Karpas-422 (cell line): ENCODE results near the gene TIAM2. TPM values are rescaled to one million over a fixed set of nuclear protein-coding genes. Genes with fewer than 3 reads are reported as not detected.
A peak's percentile ranks its signal among the peaks of the same experiment; 100 is the strongest.

Source experiments
- DNase-seq: peaks from one replicate; pipeline ENCODE4 v3.0.0-alpha.2; 2015
- H2AFZ ChIP-seq: fragments of 200-600 bp; sonication (generic); 2 replicates; pipeline ENCODE4 v1.6.1; 2014; ENCODE audit warnings: antibody characterized with exemption, low read length, mixed read lengths
- H3K27ac ChIP-seq: fragments of 200-600 bp; sonication (generic); 2 replicates; pipeline ENCODE4 v1.5.1; 2014; ENCODE audit warnings: mild to moderate bottlenecking, low read length, moderate library complexity
- H3K27me3 ChIP-seq: fragments of 200-600 bp; sonication (generic); 2 replicates; pipeline ENCODE4 v1.6.1; 2014; ENCODE audit warnings: low read length, mixed read lengths
- H3K36me3 ChIP-seq: fragments of 200-600 bp; sonication (generic); 2 replicates; pipeline ENCODE4 v1.6.1; 2014; ENCODE audit warnings: low read length, mixed read lengths; ENCODE audit not compliant: insufficient read depth
- H3K4me1 ChIP-seq: fragments of 200-600 bp; sonication (generic); 2 replicates; pipeline ENCODE4 v1.6.1; 2014; ENCODE audit warnings: mild to moderate bottlenecking, low read length, mixed read lengths
- H3K4me2 ChIP-seq: fragments of 200-600 bp; sonication (generic); 2 replicates; pipeline ENCODE4 v1.6.1; 2014; ENCODE audit warnings: low read length, low read depth, mild to moderate bottlenecking; ENCODE audit not compliant: poor library complexity, severe bottlenecking
- H3K4me3 ChIP-seq: fragments of 200-600 bp; sonication (generic); 2 replicates; pipeline ENCODE4 v1.5.1; 2014; ENCODE audit warnings: mild to moderate bottlenecking, antibody characterized with exemption, low read length, mixed read lengths
- H3K79me2 ChIP-seq: fragments of 200-600 bp; sonication (generic); 2 replicates; pipeline ENCODE4 v1.6.1; 2014; ENCODE audit warnings: mild to moderate bottlenecking, low read length, mixed read lengths
- H3K9ac ChIP-seq: fragments of 200-600 bp; sonication (generic); 2 replicates; pipeline ENCODE4 v1.6.0; 2014; ENCODE audit warnings: low read length
- H3K9me2 ChIP-seq: fragments of 200-600 bp; sonication (generic), shearing (Covaris generic); replicated peaks from 2 replicates; pipeline ENCODE4 v1.6.0; 2014; ENCODE audit warnings: mild to moderate bottlenecking, low read length, moderate library complexity; ENCODE audit not compliant: insufficient read depth
- H3K9me3 ChIP-seq: fragments of 300-700, 200-600 bp; sonication (generic); 2 replicates; pipeline ENCODE4 v1.6.1; 2014; ENCODE audit warnings: low read length, mixed read lengths
- H4K20me1 ChIP-seq: fragments of 200-600 bp; sonication (generic); 2 replicates; pipeline ENCODE4 v1.6.1; 2014; ENCODE audit warnings: mild to moderate bottlenecking, antibody characterized with exemption, low read length, low read depth; ENCODE audit not compliant: insufficient read depth
- total RNA-seq: library from RNA; depleted of rRNA; stranded (reverse); fragments of >200 nt; shearing (Covaris generic); gene quantifications from 2 replicates; pipeline ENCODE4 v1.2.3, GENCODE V29; 2014; ENCODE audit warnings: low replicate concordance

TIAM2 gene
- total RNA-seq, 1 experiment from 2014 or later: 9.0 TPM

DNA sequence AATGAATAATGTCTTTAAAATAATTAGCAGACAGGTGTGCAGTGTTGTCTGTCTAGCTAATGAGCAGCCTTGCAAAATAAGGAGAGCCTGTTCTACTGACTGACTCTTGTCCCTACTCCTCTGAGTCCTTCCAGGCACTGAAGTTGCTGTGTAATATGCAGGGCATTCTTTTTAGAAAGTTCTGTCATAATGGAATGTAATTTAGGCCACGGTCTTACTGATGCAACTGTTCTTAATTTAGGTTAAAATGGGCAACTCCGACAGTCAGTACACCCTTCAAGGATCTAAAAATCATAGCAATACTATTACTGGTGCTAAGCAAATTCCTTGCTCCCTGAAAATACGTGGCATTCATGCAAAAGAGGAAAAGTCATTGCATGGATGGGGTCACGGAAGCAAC is 133.9 kb downstream of the TIAM2 start:
- DNase-seq: no peak
- H3K79me2 ChIP-seq: no peaks in the 10 kb centered on the region
- no peaks in the 10 kb centered on the region for H3K9me3 ChIP-seq
- no peak overlapping the region for H3K9ac ChIP-seq
- no peaks in the 10 kb centered on the region for H3K4me1 ChIP-seq
- no peak overlapping the region for H3K27ac ChIP-seq
- H4K20me1 ChIP-seq: no peaks in the 10 kb centered on the region
- no peak overlapping the region for H2AFZ ChIP-seq
- no peak overlapping the region for H3K4me2 ChIP-seq
- H3K27me3 ChIP-seq: no peaks in the 10 kb centered on the region
- no peaks in the 10 kb centered on the region for H3K9me2 ChIP-seq
- no peaks in the 10 kb centered on the region for H3K36me3 ChIP-seq
- H3K4me3 ChIP-seq: no peak overlapping the region

- H2AFZ ChIP-seq: no peak overlapping the region
- H3K9me3 ChIP-seq: no peaks in the 10 kb centered on the region
- no peaks in the 10 kb centered on the region for H3K4me1 ChIP-seq
- no peaks in the 10 kb centered on the region for H4K20me1 ChIP-seq
- no peak overlapping the region for H3K4me2 ChIP-seq
- no peak for DNase-seq
- H3K9ac ChIP-seq: no peak overlapping the region
- H3K9me2 ChIP-seq: no peaks in the 10 kb centered on the region
- H3K36me3 ChIP-seq: no peaks in the 10 kb centered on the region
- H3K27ac ChIP-seq: no peak overlapping the region
- no peaks in the 10 kb centered on the region for H3K27me3 ChIP-seq
- no peak overlapping the region for H3K4me3 ChIP-seq
- H3K79me2 ChIP-seq: no peaks in the 10 kb centered on the region
These were observed 134.6 kb downstream of the TIAM2 start for GRCh38 chr6:155129744-155130143.

DNA sequence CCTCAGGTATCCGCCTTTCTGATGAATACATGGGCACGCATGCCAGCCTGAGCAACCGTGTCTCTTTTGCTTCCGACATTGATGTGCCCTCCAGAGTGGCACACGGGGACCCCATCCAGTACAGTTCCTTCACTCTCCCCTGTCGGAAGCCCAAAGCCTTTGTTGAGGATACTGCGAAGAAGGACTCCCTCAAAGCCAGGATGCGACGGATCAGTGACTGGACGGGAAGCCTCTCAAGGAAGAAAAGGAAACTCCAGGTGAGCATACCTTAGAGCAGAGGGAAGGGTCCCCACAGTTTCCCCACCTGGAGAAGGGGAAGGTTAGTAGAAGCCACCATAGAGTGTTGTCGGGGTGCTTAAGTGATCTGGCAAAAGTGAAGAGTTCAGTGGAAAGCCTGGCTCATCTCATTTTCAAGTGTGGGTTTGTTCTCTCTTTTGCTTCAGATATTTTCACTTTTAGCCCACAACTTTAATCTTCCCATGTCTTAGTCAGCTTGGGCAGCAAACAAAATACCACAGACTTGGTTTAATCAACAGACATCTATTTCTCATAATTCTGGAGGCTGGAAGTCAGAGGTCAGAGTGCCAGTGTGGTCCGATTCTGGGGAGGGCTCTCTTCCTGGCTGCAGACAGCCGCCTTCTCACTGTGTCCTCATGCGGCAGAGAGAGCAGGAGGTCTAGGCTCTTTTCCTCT is 135.2 kb downstream of the TIAM2 start:
- Histone ChIP-seq H3K4me1 (no peaks in the 10 kb centered on the region), H3K27me3 (no peaks in the 10 kb centered on the region), H3K4me3 (no peak overlapping the region), H3K79me2 (no peaks in the 10 kb centered on the region), H3K36me3 (no peaks in the 10 kb centered on the region), H3K9me3 (no peaks in the 10 kb centered on the region), H4K20me1 (no peaks in the 10 kb centered on the region), H2AFZ (no peak overlapping the region), H3K9ac (no peak overlapping the region), H3K27ac (no peak overlapping the region), H3K4me2 (no peak overlapping the region), H3K9me2 (no peaks in the 10 kb centered on the region)
- DNase-seq: no peak

- no peak overlapping the region for H3K9ac ChIP-seq
- H4K20me1 ChIP-seq: no peaks in the 10 kb centered on the region
- H3K4me1 ChIP-seq: no peaks in the 10 kb centered on the region
- H3K9me3 ChIP-seq: no peaks in the 10 kb centered on the region
- no peaks in the 10 kb centered on the region for H3K79me2 ChIP-seq
- no peaks in the 10 kb centered on the region for H3K36me3 ChIP-seq
- no peak overlapping the region for H3K4me3 ChIP-seq
- H3K9me2 ChIP-seq: no peaks in the 10 kb centered on the region
- no peak overlapping the region for H3K4me2 ChIP-seq
- DNase-seq: no peak
- no peak overlapping the region for H3K27ac ChIP-seq
- no peaks in the 10 kb centered on the region for H3K27me3 ChIP-seq
- no peak overlapping the region for H2AFZ ChIP-seq
These were observed 137.5 kb downstream of the TIAM2 start for GRCh38 chr6:155132617-155133016.

DNA sequence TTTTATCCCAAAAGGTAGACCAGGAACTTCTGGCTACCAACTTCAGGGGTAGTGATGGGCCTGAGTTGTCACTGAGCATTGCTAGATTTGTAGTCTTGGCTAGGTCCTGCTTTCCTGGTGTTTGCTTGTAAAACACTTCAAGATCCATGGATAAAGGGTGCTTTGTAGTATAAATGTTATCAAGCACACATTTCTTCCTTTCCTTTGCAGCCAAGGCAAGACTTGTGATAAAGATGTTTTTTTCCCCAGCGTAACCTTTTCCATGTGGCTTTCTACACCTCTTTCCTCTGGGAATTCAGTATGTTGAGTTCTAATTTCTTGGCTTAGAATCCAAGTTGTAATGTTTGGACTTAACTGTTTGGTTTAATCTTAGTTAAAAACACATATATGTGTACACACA is 145.9 kb downstream of the TIAM2 start:
- no peak overlapping the region for H3K4me2 ChIP-seq
- H3K9ac ChIP-seq: no peak overlapping the region
- no peaks in the 10 kb centered on the region for H3K36me3 ChIP-seq
- no peaks in the 10 kb centered on the region for H3K9me3 ChIP-seq
- H2AFZ ChIP-seq: no peak overlapping the region
- no peaks in the 10 kb centered on the region for H3K27me3 ChIP-seq
- no peaks in the 10 kb centered on the region for H3K79me2 ChIP-seq
- no peaks in the 10 kb centered on the region for H3K9me2 ChIP-seq
- H4K20me1 ChIP-seq: no peaks in the 10 kb centered on the region
- H3K27ac ChIP-seq: no peak overlapping the region
- DNase-seq: no peak
- H3K4me1 ChIP-seq: no peaks in the 10 kb centered on the region
- H3K4me3 ChIP-seq: no peak overlapping the region

DNA sequence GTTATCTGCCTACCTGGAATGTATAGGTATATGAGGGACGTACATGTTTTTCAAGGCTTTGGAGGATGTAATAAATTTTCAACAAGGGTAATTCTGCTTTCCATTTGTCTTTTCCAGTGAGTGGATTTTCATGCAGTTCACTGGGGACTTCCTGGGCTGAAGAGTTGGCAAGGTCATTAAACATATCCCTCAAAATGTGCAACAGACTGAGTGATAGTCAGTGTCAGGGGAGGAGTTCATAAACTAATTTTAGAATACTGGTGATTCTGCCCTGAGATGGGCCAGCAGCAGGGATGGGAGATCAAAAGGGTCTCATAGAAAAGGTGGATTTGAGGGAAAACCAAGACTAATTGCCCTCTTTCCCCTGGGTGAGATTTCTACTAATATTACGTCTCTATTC is 146.4 kb downstream of the TIAM2 start:
- Histone ChIP-seq H3K9me2 (no peaks in the 10 kb centered on the region), H3K36me3 (no peaks in the 10 kb centered on the region), H3K4me3 (no peak overlapping the region), H3K9me3 (no peaks in the 10 kb centered on the region), H3K27me3 (no peaks in the 10 kb centered on the region), H3K4me1 (no peaks in the 10 kb centered on the region), H3K27ac (no peak overlapping the region), H3K79me2 (no peaks in the 10 kb centered on the region), H4K20me1 (no peaks in the 10 kb centered on the region), H3K9ac (no peak overlapping the region), H3K4me2 (no peak overlapping the region), H2AFZ (no peak overlapping the region)
- no peak for DNase-seq

DNA sequence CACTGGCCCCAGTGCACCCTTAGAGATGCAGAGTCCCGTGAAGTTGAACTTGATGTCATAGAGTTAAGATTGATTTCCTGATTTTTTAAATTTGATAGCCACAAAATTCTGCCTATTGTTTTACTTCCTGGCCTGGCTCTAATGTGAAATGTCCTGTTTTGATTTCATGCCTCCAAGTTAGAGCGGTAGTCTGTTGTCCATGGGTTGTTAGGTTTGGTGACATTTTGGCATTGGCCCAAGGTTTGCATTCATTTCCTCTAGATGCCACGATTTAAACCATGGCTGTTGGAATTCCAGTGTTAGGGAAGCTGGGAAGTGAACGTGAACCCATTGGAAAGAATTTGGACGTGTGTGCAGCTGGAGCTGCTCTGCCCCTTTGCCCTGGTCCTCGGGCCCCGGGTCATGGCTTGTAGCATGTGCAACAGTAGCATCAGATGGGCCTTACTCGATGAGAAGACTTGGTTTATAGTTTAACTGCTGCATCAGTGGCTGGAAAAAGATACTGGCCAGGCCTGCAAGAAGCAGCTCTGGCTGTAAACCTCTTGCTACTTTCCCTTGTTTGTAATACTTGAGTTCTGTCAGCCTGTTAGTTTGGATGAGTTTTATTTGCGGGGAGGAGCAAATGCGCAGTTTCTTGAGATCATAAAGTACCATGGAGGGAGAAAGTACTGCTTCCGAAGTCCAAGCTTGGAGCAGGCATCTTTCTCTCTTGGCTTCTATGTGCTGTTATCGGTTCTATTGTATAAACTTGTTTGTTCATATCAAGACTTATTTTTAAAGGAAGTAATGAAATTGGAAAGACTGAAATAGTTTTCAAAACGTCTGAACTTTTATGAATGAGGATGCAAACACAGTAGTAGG is 147.3 kb downstream of the TIAM2 start:
- Histone ChIP-seq H3K27me3 (no peaks in the 10 kb centered on the region), H3K36me3 (no peaks in the 10 kb centered on the region), H3K79me2 (no peaks in the 10 kb centered on the region), H3K4me3 (no peak overlapping the region), H2AFZ (no peak overlapping the region), H3K4me2 (no peak overlapping the region), H3K9me3 (no peaks in the 10 kb centered on the region), H3K27ac (no peak overlapping the region), H3K9ac (no peak overlapping the region), H4K20me1 (no peaks in the 10 kb centered on the region), H3K4me1 (no peaks in the 10 kb centered on the region), H3K9me2 (no peaks in the 10 kb centered on the region)
- no peak for DNase-seq

DNA sequence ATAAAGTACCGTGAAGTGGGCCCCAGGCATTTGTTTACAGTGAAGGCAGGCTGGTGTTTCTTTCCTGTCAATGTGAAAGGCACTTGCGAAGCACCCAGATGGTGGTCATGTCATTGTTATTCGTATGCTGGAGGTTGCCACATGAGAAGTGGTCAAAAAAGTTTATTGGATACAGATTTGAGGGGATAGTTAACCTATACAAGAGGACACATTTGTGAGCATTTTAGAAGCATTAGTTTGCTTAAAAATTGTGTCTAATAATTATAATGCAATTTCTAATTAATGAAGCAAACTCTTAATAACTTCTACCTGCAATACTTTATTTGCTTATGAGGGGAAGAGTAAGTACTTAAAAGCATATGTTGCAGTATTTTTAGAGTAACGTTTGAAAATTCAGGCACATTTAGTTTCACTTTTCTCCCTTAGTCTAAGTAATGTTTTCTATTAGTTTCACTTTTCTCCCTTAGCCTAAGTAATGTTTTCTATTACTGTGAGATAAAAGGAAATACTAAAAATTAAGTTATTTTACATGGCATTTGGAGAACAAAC is 148.0 kb downstream of the TIAM2 start:
- Histone ChIP-seq H3K36me3 (no peaks in the 10 kb centered on the region), H3K9me2 (no peaks in the 10 kb centered on the region), H3K27me3 (no peaks in the 10 kb centered on the region), H3K9ac (no peak overlapping the region), H3K9me3 (no peaks in the 10 kb centered on the region), H4K20me1 (no peaks in the 10 kb centered on the region), H3K4me1 (no peaks in the 10 kb centered on the region), H3K79me2 (no peaks in the 10 kb centered on the region), H3K27ac (no peak overlapping the region), H2AFZ (0 out of 2 replicates have a peak overlapping the region, but pooled peaks have one; percentile 2), H3K4me3 (no peak overlapping the region), H3K4me2 (peak overlapping the region; percentile 19)
- DNase-seq: no peak
